K562 (cell line): ENCODE measurements around the gene ZDHHC3. TPM values are rescaled to one million over a fixed set of nuclear protein-coding genes. Genes with fewer than 3 reads are reported as not detected.
A peak's percentile ranks its signal among the peaks of the same experiment; 100 is the strongest.

Experiments
- JUN ChIP-seq, 2 experiments: sonication (generic) in 1 of 2; formaldehyde crosslinking in 1 of 2; IDR thresholded peaks; 2 replicates each; pipeline versions ENCODE4 v1.6.1 to v1.8.0; 2012 to 2022; ENCODE audit warnings: borderline replicate concordance in 2 of 2, mild to moderate bottlenecking in 2 of 2, improper control_type of control experiment in 1 of 2, low read depth in 1 of 2, low read length in 1 of 2, missing genetic modification reagents in 1 of 2
- KDM1A ChIP-seq, 2 experiments: fragments of 450-650 bp; IDR thresholded peaks; 2 replicates each; pipeline ENCODE4 v1.6.1; 2016; ENCODE audit warnings: mild to moderate bottlenecking in 2 of 2
- MEIS2 ChIP-seq: fragments of 450-650 bp; IDR thresholded peaks from 2 replicates; pipeline ENCODE4 v1.6.1; 2014; ENCODE audit warnings: mild to moderate bottlenecking; ENCODE audit not compliant: partially characterized antibody
- MYC ChIP-seq, 2 experiments: fragments of 250-450 bp in 1 of 2; sonication (Bioruptor Pico) in 1 of 2; IDR thresholded peaks; 2 replicates each; pipeline versions ENCODE4 v1.5.1 to v1.6.1; 2012 to 2021; ENCODE audit warnings: low read depth in 2 of 2, borderline replicate concordance in 1 of 2, improper control_type of control experiment in 1 of 2, low read length in 1 of 2, mild to moderate bottlenecking in 1 of 2, moderate library complexity in 1 of 2
- RB1 ChIP-seq: fragments of 450-650 bp; IDR thresholded peaks from 2 replicates; pipeline ENCODE4 v1.6.1; 2017; ENCODE audit warnings: low read depth, mild to moderate bottlenecking
- RCOR1 ChIP-seq, 2 experiments: IDR thresholded peaks; 2 replicates each; pipeline ENCODE4 v1.6.1; 2012; ENCODE audit warnings: low read depth in 2 of 2, low read length in 2 of 2, borderline replicate concordance in 1 of 2, improper control_type of control experiment in 1 of 2
- STAG1 ChIP-seq: sonication (generic); formaldehyde crosslinking; IDR thresholded peaks from 2 replicates; pipeline ENCODE4 v1.5.0; 2020; ENCODE audit warnings: missing genetic modification reagents, borderline replicate concordance
- TCF3 ChIP-seq: sonication (generic); formaldehyde crosslinking; IDR thresholded peaks from 2 replicates; pipeline ENCODE4 v1.4.0; 2020; ENCODE audit warnings: mild to moderate bottlenecking, missing genetic modification reagents
- YY1 ChIP-seq, 3 experiments: IDR thresholded peaks; 2 replicates each; pipeline ENCODE4 v1.6.1; 2011; ENCODE audit warnings: low read length in 2 of 3, mild to moderate bottlenecking in 2 of 3, moderate library complexity in 2 of 3, borderline replicate concordance in 1 of 3, control low read depth in 1 of 3, low read depth in 1 of 3; ENCODE audit not compliant: insufficient read depth in 3 of 3, insufficient replicate concordance in 2 of 3, control insufficient read depth in 1 of 3, insufficient read length in 1 of 3; ENCODE audit errors: extremely low read depth in 1 of 3
- polyA plus RNA-seq, 8 experiments: library from polyadenylated mRNA; depleted of rRNA in 4 of 8; stranded (reverse) in 5 of 8; unstranded in 3 of 8; fragments of >200 nt; fragmentation: Nextera tagmentation in 2 of 8; fragmentation: Illumina TruSeq in 1 of 8; extraction: Ambion mirVana in 2 of 8; extraction: Trizol in 1 of 8; gene quantifications; 2 replicates each; pipeline versions ENCODE4 v1.2.1 to v1.2.3, GENCODE V29; 2011 to 2014; ENCODE audit warnings: inconsistent platforms in 1 of 8, missing spikeins in 1 of 8
- total RNA-seq, 7 experiments: library from RNA; depleted of rRNA in 6 of 7; stranded (reverse); fragments of >200 nt in 6 of 7; fragmentation: Illumina TruSeq in 2 of 7; extraction: Trizol in 2 of 7; gene quantifications; 2 replicates each; pipeline versions ENCODE4 v1.2.1 to v1.2.3, GENCODE V29; 2011 to 2021; ENCODE audit warnings: low replicate concordance in 1 of 7
- TF ChIP-seq, protein P1 (sequence below): fragments of 450-650 bp; IDR thresholded peaks from 2 replicates; pipeline ENCODE4 v1.6.1; 2016
- TF ChIP-seq, protein P2 (sequence below), 3 experiments: IDR thresholded peaks in 2 of 3; conservative IDR thresholded peaks in 1 of 3; 2 replicates each; pipeline ENCODE4 v1.5.1; 2011 to 2012; ENCODE audit warnings: low read length in 3 of 3, mild to moderate bottlenecking in 3 of 3, control low read depth in 2 of 3, improper control_type of control experiment in 1 of 3, inconsistent platforms in 1 of 3, low read depth in 1 of 3, mixed read lengths in 1 of 3, moderate library complexity in 1 of 3; ENCODE audit not compliant: insufficient read depth in 2 of 3
- TF ChIP-seq, protein P3 (sequence below), 2 experiments: fragments of 150-350 bp in 1 of 2; IDR thresholded peaks; 2 replicates each; pipeline ENCODE4 v1.6.1; 2012 to 2016; ENCODE audit warnings: low read depth in 2 of 2, low read length in 2 of 2, mild to moderate bottlenecking in 1 of 2, moderate library complexity in 1 of 2
- TF ChIP-seq, protein P4 (sequence below): fragments of 450-650 bp; IDR thresholded peaks from 2 replicates; pipeline ENCODE4 v1.6.1; 2018; ENCODE audit not compliant: partially characterized antibody

ZDHHC3 gene
- total and polyA plus RNA-seq, 9 of the 15 experiments (the other 6 are each of a cell fraction or from before 2014, with no cell fraction given) = 10.3 to 120 (median 67.2) TPM

DNA sequence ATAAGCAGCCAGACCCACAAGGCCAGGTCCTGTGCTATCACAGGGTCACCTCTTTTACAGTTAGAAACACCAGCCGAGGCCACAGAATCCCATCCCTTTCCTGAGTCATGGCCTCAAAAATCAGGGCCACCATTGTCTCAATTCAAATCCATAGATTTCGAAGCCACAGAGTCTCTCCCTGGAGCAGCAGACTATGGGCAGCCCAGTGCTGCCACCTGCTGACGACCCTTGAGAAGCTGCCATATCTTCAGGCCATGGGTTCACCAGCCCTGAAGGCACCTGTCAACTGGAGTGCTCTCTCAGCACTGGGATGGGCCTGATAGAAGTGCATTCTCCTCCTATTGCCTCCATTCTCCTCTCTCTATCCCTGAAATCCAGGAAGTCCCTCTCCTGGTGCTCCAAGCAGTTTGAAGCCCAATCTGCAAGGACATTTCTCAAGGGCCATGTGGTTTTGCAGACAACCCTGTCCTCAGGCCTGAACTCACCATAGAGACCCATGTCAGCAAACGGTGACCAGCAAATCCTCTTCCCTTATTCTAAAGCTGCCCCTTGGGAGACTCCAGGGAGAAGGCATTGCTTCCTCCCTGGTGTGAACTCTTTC is 62.0 kb downstream of the ZDHHC3 start (continued):
- TF ChIP-seq YY1 (IDR thresholded peaks at IDR 0.05; ENCODE audit: borderline replicate concordance in 1 of 3, control insufficient read depth in 1 of 3, extremely low read depth in 1 of 3, insufficient read depth in 3 of 3, insufficient read length in 1 of 3, insufficient replicate concordance in 2 of 3, low read depth in 1 of 3, low read length in 2 of 3) (peak in 2 of 3 experiments; percentile 33 to 68), MEIS2 (peak; percentile 16), RB1 (0 out of 2 replicates have a peak, but pooled peaks have one; percentile 40), JUN (IDR thresholded peaks at IDR 0.05; ENCODE audit: borderline replicate concordance, low read depth, low read length) (no peak), JUN (CRISPR knock-in tag; IDR thresholded peaks at IDR 0.05; ENCODE audit: borderline replicate concordance) (0 out of 2 replicates have a peak, but pooled peaks have one; percentile 27), RCOR1 (IDR thresholded peaks at IDR 0.05; ENCODE audit: borderline replicate concordance in 1 of 2, low read depth in 2 of 2, low read length in 2 of 2) (peak; percentile 58 to 84; a peak in 3 of 4 replicates), MYC (IDR thresholded peaks at IDR 0.05; ENCODE audit: low read depth, low read length) (0 out of 2 replicates have a peak, but pooled peaks have one; percentile 15), MYC (CRISPR knock-in tag; IDR thresholded peaks at IDR 0.05; ENCODE audit: borderline replicate concordance, low read depth) (no peak), KDM1A (IDR thresholded peaks at IDR 0.05) (peak; percentile 91 to 93), TCF3 (CRISPR knock-in tag) (0 out of 2 replicates have a peak, but pooled peaks have one; percentile 19), STAG1 (CRISPR knock-in tag) (peak; percentile 69; the same call in 1 of the 2 replicates)
- TF ChIP-seq, protein P1, sequence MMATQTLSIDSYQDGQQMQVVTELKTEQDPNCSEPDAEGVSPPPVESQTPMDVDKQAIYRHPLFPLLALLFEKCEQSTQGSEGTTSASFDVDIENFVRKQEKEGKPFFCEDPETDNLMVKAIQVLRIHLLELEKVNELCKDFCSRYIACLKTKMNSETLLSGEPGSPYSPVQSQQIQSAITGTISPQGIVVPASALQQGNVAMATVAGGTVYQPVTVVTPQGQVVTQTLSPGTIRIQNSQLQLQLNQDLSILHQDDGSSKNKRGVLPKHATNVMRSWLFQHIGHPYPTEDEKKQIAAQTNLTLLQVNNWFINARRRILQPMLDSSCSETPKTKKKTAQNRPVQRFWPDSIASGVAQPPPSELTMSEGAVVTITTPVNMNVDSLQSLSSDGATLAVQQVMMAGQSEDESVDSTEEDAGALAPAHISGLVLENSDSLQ = peak; percentile 13; the same call in 1 of the 2 replicates
- TF ChIP-seq, protein P2, sequence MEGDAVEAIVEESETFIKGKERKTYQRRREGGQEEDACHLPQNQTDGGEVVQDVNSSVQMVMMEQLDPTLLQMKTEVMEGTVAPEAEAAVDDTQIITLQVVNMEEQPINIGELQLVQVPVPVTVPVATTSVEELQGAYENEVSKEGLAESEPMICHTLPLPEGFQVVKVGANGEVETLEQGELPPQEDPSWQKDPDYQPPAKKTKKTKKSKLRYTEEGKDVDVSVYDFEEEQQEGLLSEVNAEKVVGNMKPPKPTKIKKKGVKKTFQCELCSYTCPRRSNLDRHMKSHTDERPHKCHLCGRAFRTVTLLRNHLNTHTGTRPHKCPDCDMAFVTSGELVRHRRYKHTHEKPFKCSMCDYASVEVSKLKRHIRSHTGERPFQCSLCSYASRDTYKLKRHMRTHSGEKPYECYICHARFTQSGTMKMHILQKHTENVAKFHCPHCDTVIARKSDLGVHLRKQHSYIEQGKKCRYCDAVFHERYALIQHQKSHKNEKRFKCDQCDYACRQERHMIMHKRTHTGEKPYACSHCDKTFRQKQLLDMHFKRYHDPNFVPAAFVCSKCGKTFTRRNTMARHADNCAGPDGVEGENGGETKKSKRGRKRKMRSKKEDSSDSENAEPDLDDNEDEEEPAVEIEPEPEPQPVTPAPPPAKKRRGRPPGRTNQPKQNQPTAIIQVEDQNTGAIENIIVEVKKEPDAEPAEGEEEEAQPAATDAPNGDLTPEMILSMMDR (IDR thresholded peaks at IDR 0.05 in 2 of 3, conservative IDR thresholded peaks at IDR 0.05 in 1 of 3; ENCODE audit: insufficient read depth in 2 of 3, low read depth in 1 of 3, low read length in 3 of 3) = peak; percentile 88 to 92 (median 90)
- TF ChIP-seq, protein P3, sequence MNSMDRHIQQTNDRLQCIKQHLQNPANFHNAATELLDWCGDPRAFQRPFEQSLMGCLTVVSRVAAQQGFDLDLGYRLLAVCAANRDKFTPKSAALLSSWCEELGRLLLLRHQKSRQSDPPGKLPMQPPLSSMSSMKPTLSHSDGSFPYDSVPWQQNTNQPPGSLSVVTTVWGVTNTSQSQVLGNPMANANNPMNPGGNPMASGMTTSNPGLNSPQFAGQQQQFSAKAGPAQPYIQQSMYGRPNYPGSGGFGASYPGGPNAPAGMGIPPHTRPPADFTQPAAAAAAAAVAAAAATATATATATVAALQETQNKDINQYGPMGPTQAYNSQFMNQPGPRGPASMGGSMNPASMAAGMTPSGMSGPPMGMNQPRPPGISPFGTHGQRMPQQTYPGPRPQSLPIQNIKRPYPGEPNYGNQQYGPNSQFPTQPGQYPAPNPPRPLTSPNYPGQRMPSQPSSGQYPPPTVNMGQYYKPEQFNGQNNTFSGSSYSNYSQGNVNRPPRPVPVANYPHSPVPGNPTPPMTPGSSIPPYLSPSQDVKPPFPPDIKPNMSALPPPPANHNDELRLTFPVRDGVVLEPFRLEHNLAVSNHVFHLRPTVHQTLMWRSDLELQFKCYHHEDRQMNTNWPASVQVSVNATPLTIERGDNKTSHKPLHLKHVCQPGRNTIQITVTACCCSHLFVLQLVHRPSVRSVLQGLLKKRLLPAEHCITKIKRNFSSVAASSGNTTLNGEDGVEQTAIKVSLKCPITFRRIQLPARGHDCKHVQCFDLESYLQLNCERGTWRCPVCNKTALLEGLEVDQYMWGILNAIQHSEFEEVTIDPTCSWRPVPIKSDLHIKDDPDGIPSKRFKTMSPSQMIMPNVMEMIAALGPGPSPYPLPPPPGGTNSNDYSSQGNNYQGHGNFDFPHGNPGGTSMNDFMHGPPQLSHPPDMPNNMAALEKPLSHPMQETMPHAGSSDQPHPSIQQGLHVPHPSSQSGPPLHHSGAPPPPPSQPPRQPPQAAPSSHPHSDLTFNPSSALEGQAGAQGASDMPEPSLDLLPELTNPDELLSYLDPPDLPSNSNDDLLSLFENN (IDR thresholded peaks at IDR 0.05; ENCODE audit: low read depth in 2 of 2, low read length in 2 of 2) = 0 out of 4 replicates have a peak, but pooled peaks of 1 of the 2 experiments have one; percentile 25
- TF ChIP-seq, protein P4, sequence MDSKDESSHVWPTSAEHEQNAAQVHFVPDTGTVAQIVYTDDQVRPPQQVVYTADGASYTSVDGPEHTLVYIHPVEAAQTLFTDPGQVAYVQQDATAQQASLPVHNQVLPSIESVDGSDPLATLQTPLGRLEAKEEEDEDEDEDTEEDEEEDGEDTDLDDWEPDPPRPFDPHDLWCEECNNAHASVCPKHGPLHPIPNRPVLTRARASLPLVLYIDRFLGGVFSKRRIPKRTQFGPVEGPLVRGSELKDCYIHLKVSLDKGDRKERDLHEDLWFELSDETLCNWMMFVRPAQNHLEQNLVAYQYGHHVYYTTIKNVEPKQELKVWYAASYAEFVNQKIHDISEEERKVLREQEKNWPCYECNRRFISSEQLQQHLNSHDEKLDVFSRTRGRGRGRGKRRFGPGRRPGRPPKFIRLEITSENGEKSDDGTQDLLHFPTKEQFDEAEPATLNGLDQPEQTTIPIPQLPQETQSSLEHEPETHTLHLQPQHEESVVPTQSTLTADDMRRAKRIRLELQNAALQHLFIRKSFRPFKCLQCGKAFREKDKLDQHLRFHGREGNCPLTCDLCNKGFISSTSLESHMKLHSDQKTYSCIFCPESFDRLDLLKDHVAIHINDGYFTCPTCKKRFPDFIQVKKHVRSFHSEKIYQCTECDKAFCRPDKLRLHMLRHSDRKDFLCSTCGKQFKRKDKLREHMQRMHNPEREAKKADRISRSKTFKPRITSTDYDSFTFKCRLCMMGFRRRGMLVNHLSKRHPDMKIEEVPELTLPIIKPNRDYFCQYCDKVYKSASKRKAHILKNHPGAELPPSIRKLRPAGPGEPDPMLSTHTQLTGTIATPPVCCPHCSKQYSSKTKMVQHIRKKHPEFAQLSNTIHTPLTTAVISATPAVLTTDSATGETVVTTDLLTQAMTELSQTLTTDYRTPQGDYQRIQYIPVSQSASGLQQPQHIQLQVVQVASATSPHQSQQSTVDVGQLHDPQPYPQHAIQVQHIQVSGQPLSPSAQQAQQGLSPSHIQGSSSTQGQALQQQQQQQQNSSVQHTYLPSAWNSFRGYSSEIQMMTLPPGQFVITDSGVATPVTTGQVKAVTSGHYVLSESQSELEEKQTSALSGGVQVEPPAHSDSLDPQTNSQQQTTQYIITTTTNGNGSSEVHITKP = no peak
